ENCODE data around the gene OR10H3. TPM values are rescaled to one million over a fixed set of nuclear protein-coding genes. Genes with fewer than 3 reads are reported as not detected.
"Not testable (repeated sequence)": the region's sequence is repeated elsewhere in the genome, so short reads cannot be mapped to it uniquely, and the experiment has no call there.

The OR10H3 gene
- total RNA-seq, 1 donor from 2014 or later = not detected

- intact Hi-C loops (cut with micrococcal nuclease) = no loop called here
These were observed 39.5 kb downstream of the OR10H3 start for GRCh38 chr19:15776991-15777970.

- intact Hi-C loops (cut with micrococcal nuclease) = no loop called here
These were observed 42.1 kb downstream of the OR10H3 start for GRCh38 chr19:15779756-15780476.

GRCh38 chr19:15780610-15781418 lies 43.0 kb downstream of the OR10H3 start:
- intact Hi-C loops (cut with micrococcal nuclease) = no loop called here

- intact Hi-C loops (cut with micrococcal nuclease) = no loop called here
These were observed 43.9 kb downstream of the OR10H3 start for GRCh38 chr19:15781661-15782060.

- intact Hi-C loops (cut with micrococcal nuclease) = no loop called here
These were observed 44.4 kb downstream of the OR10H3 start for GRCh38 chr19:15782211-15782610.

GRCh38 chr19:15782896-15783295 lies 45.1 kb downstream of the OR10H3 start:
- intact Hi-C loops (cut with micrococcal nuclease) = not testable (repeated sequence)

- intact Hi-C loops (cut with micrococcal nuclease) = no loop called here
These were observed 49.9 kb downstream of the OR10H3 start, which contains the start of gene OR10H5 for GRCh38 chr19:15787611-15788155. Gene OR10H5, plus strand, starts transcription at chr19:15787661. Its CDS starts 6,388 bp downstream, at chr19:15794049.

- intact Hi-C loops (cut with micrococcal nuclease) = no loop called here
These were observed 50.9 kb downstream of the OR10H3 start for GRCh38 chr19:15788594-15789270.

- intact Hi-C loops (cut with micrococcal nuclease) = no loop called here
These were observed 52.3 kb downstream of the OR10H3 start for GRCh38 chr19:15790096-15790495.

Other genes with a start within 250 kb of the OR10H3 start
- gene CYP4F22, start 229.5 kb upstream of the OR10H3 start, total RNA-seq = 0.34 and 0.55 TPM in 2 replicates
- gene CYP4F8, start 122.8 kb upstream of the OR10H3 start, total RNA-seq = not detected in 2 replicates
- 0.18 and 0.32 TPM in 2 replicates for gene CYP4F3, start 97.1 kb upstream of the OR10H3 start, total RNA-seq
- not detected in 2 replicates for gene CYP4F12, start 64.9 kb upstream of the OR10H3 start, total RNA-seq
- gene OR10H2, start 10.0 kb upstream of the OR10H3 start, total RNA-seq = not detected in 2 replicates
- gene OR10H5, start 49.7 kb downstream of the OR10H3 start, total RNA-seq = not detected in 2 replicates
- not detected in 2 replicates for gene OR10H1, start 77.7 kb downstream of the OR10H3 start, total RNA-seq
- gene CYP4F2, start 160.1 kb downstream of the OR10H3 start, total RNA-seq = not detected in 2 replicates
- not detected in 2 replicates for gene CYP4F11, start 196.5 kb downstream of the OR10H3 start, total RNA-seq
- gene OR10H4, start 211.0 kb downstream of the OR10H3 start, total RNA-seq = not detected in 2 replicates

Data from T-helper 2 cell treated with Interferon-gamma antibody and Interleukin-4, amounts not matched to agents 100 ng/mL and 5 ng/mL, for 36 hours (primary cell).